GM23248 (cell line): ENCODE measurements around the gene CYBC1. TPM values are rescaled to one million over a fixed set of nuclear protein-coding genes. Genes with fewer than 3 reads are reported as not detected.
"Not testable (repeated sequence)": the region's sequence is repeated elsewhere in the genome, so short reads cannot be mapped to it uniquely, and the experiment has no call there.

ENCODE experiments used
- DNase-seq: peaks from one replicate; pipeline ENCODE4 v3.0.0-alpha.2; 2015
- H2AFZ ChIP-seq: fragments of 200-600 bp; sonication (generic); 2 replicates; pipeline ENCODE4 v1.6.1; 2016; ENCODE audit warnings: antibody characterized with exemption
- H3F3A ChIP-seq: fragments of 200-600 bp; sonication (generic); 2 replicates; pipeline ENCODE4 v1.6.1; 2016; ENCODE audit warnings: mild to moderate bottlenecking, antibody characterized with exemption, mixed run types; ENCODE audit not compliant: insufficient read depth
- H3K27ac ChIP-seq: fragments of 200-600 bp; sonication (generic); 2 replicates; pipeline ENCODE4 v1.5.1; 2016; ENCODE audit warnings: mild to moderate bottlenecking
- H3K27me3 ChIP-seq: fragments of 200-600 bp; sonication (generic); replicated peaks from 2 replicates; pipeline ENCODE4 v1.6.1; 2016; ENCODE audit warnings: mild to moderate bottlenecking; ENCODE audit not compliant: insufficient read depth
- H3K36me3 ChIP-seq: fragments of 200-600 bp; sonication (generic); 2 replicates; pipeline ENCODE4 v1.6.1; 2016; ENCODE audit warnings: low read depth, mild to moderate bottlenecking
- H3K4me1 ChIP-seq: fragments of 200-600 bp; sonication (generic); 2 replicates; pipeline ENCODE4 v1.6.1; 2016; ENCODE audit warnings: mild to moderate bottlenecking; ENCODE audit not compliant: insufficient read depth
- H3K4me2 ChIP-seq: fragments of 200-600 bp; sonication (generic); one replicate; pipeline ENCODE4 v1.6.1; 2016; ENCODE audit warnings: mild to moderate bottlenecking; ENCODE audit not compliant: unreplicated experiment
- H3K4me3 ChIP-seq: fragments of 200-600 bp; sonication (generic); 2 replicates; pipeline ENCODE4 v1.5.1; 2016; ENCODE audit warnings: mild to moderate bottlenecking
- H3K79me2 ChIP-seq: fragments of 200-600 bp; sonication (generic); 2 replicates; pipeline ENCODE4 v1.6.1; 2016; ENCODE audit warnings: mild to moderate bottlenecking; ENCODE audit not compliant: insufficient read depth
- H3K9ac ChIP-seq: fragments of 200-600 bp; sonication (generic); 2 replicates; pipeline ENCODE4 v1.6.1; 2016; ENCODE audit warnings: mild to moderate bottlenecking
- H3K9me2 ChIP-seq: fragments of 200-600 bp; sonication (generic); 2 replicates; pipeline ENCODE4 v1.6.1; 2016; ENCODE audit warnings: mixed run types, mild to moderate bottlenecking, moderate library complexity; ENCODE audit not compliant: insufficient read depth
- H3K9me3 ChIP-seq: fragments of 200-600 bp; sonication (generic); one replicate; pipeline ENCODE4 v1.6.1; 2017; ENCODE audit warnings: low read depth
- H4K20me1 ChIP-seq: fragments of 200-600 bp; sonication (generic); 2 replicates; pipeline ENCODE4 v1.6.0; 2016; ENCODE audit not compliant: insufficient read depth
- EZH2 ChIP-seq: fragments of 200-600 bp; sonication (generic); IDR thresholded peaks from 2 replicates; pipeline ENCODE4 v1.6.1; 2018; ENCODE audit warnings: antibody characterized with exemption, mild to moderate bottlenecking; ENCODE audit not compliant: insufficient read depth, poor library complexity, severe bottlenecking
- EZH2phosphoT487 ChIP-seq: fragments of 200-600 bp; sonication (generic); IDR thresholded peaks from 2 replicates; pipeline ENCODE4 v1.6.1; 2018; ENCODE audit warnings: antibody characterized with exemption, moderate library complexity, mild to moderate bottlenecking, low read depth; ENCODE audit not compliant: insufficient read depth
- WGBS, 2 experiments: methylation state at CpG; one replicate each; pipeline ENCODE4 v1.1.6; 2015 to 2017; ENCODE audit warnings: low lambda C conversion rate in 2 of 2, low coverage in 1 of 2; ENCODE audit errors: missing lambda C conversion rate in 2 of 2; 5-methylcytosine and 5-hydroxymethylcytosine counted together
- in situ Hi-C: fragments of 300-500 bp; cut with MboI; formaldehyde crosslinking; loops from 2 replicates; pipeline ENCODE4 v1.15.0; 2020
- polyA plus RNA-seq: library from polyadenylated mRNA; unstranded; fragments of >200 nt; fragmentation: Nextera tagmentation; extraction: Ambion mirVana; gene quantifications from 2 replicates; pipeline ENCODE4 v1.2.1, GENCODE V29; 2016
- total RNA-seq: library from RNA; depleted of rRNA; stranded (reverse); fragments of >200 nt; shearing (Covaris generic); gene quantifications from 2 replicates; pipeline ENCODE4 v1.2.3, GENCODE V29; 2014

The CYBC1 gene
- total and polyA plus RNA-seq, 2 experiments from 2014 or later, result 58.3 to 66.5 TPM

- Histone ChIP-seq H3K79me2 (peaks cover 23% of the 10 kb centered on the region), H3F3A (peaks cover 7% of the 10 kb centered on the region; the same call in 1 of the 2 replicates), H2AFZ (peak overlapping the region; percentile 81), H4K20me1 (no peaks in the 10 kb centered on the region), H3K27me3 (no peaks in the 10 kb centered on the region), H3K4me2 (peak overlapping the region; percentile 84), H3K4me1 (peaks cover 6% of the 10 kb centered on the region), H3K9me2 (no peaks in the 10 kb centered on the region), H3K9me3 (no peaks in the 10 kb centered on the region), H3K27ac (peak overlapping the region; percentile 98), H3K9ac (peak overlapping the region; percentile 96), H3K4me3 (peak overlapping the region; percentile 79), H3K36me3 (peaks cover 12% of the 10 kb centered on the region; the same call in 1 of the 2 replicates)
- in situ Hi-C loops, result no loop called here
- WGBS, 2 experiments, result 1% methylated on average over 51 to 60 of the region's 62 CpGs
- peak; percentile 56 for DNase-seq
- no peak for TF ChIP-seq EZH2phosphoT487
- TF ChIP-seq EZH2, result no peak
These were observed 8.4 kb upstream of the CYBC1 start for GRCh38 chr17:82458885-82459424.

- WGBS, 2 experiments, result 1% methylated on average over 56 to 66 of the region's 85 CpGs
- H3K9me2 ChIP-seq, result no peaks in the 10 kb centered on the region
- H3K79me2 ChIP-seq, result peaks cover 23% of the 10 kb centered on the region
- DNase-seq, result peak; percentile 100
- TF ChIP-seq EZH2 (no peak), EZH2phosphoT487 (no peak)
- H3F3A ChIP-seq, result peaks cover 7% of the 10 kb centered on the region; the same call in 1 of the 2 replicates
- peaks cover 6% of the 10 kb centered on the region for H3K4me1 ChIP-seq
- peak within 1 kb of the TSS; percentile 96 for H3K9ac ChIP-seq
- no peaks in the 10 kb centered on the region for H3K27me3 ChIP-seq
- peak within 1 kb of the TSS; percentile 94 for H3K4me2 ChIP-seq
- in situ Hi-C loops, result no loop called here
- peak within 1 kb of the TSS; percentile 79 for H3K4me3 ChIP-seq
- no peaks in the 10 kb centered on the region for H4K20me1 ChIP-seq
- H2AFZ ChIP-seq, result peak within 1 kb of the TSS; percentile 81
- H3K27ac ChIP-seq, result peak within 1 kb of the TSS; percentile 98
- H3K36me3 ChIP-seq, result peaks cover 12% of the 10 kb centered on the region; the same call in 1 of the 2 replicates
- H3K9me3 ChIP-seq, result no peaks in the 10 kb centered on the region
These were observed 7.8 kb upstream of the CYBC1 start, which contains the start of gene NARF for GRCh38 chr17:82458179-82458884. TSS of gene NARF (plus strand) at chr17:82458741. CDS start at chr17:82458804, 63 bp downstream.

- WGBS, 2 experiments, result 1% methylated on average over 8 of the region's 8 CpGs
These were observed 7.3 kb upstream of the CYBC1 start for GRCh38 chr17:82457929-82458178.

GRCh38 chr17:82457073-82457928 lies 6.7 kb upstream of the CYBC1 start:
- H3K9me2 ChIP-seq, result no peaks in the 10 kb centered on the region
- H3K27me3 ChIP-seq, result no peaks in the 10 kb centered on the region
- peaks cover 6% of the 10 kb centered on the region for H3K4me1 ChIP-seq
- TF ChIP-seq EZH2 (no peak), EZH2phosphoT487 (no peak)
- peaks cover 7% of the 10 kb centered on the region; the same call in 1 of the 2 replicates for H3F3A ChIP-seq
- peak overlapping the region; percentile 79 for H3K4me3 ChIP-seq
- no peak for DNase-seq
- peaks cover 12% of the 10 kb centered on the region; the same call in 1 of the 2 replicates for H3K36me3 ChIP-seq
- no peaks in the 10 kb centered on the region for H3K9me3 ChIP-seq
- in situ Hi-C loops, result no loop called here
- WGBS, 2 experiments, result 68 to 69% methylated on average over 10 of the region's 10 CpGs
- H3K79me2 ChIP-seq, result peaks cover 23% of the 10 kb centered on the region
- H3K27ac ChIP-seq, result peak overlapping the region; percentile 98
- H4K20me1 ChIP-seq, result no peaks in the 10 kb centered on the region
- H3K9ac ChIP-seq, result peak overlapping the region; percentile 96
- peak overlapping the region; percentile 94 for H3K4me2 ChIP-seq
- H2AFZ ChIP-seq, result peak overlapping the region; percentile 49

More at GRCh38 chr17:82457929-82458178, 7.3 kb upstream of the CYBC1 start:
- no peak for TF ChIP-seq EZH2phosphoT487
- TF ChIP-seq EZH2, result no peak
- Histone ChIP-seq H3K36me3 (peaks cover 12% of the 10 kb centered on the region; the same call in 1 of the 2 replicates), H3K9ac (peak overlapping the region; percentile 96), H3K27me3 (no peaks in the 10 kb centered on the region), H2AFZ (peak overlapping the region; percentile 49), H3K79me2 (peaks cover 23% of the 10 kb centered on the region), H3K27ac (peak overlapping the region; percentile 98), H3K4me2 (peak overlapping the region; percentile 94), H3K9me3 (no peaks in the 10 kb centered on the region), H3K9me2 (no peaks in the 10 kb centered on the region), H3K4me3 (peak overlapping the region; percentile 79), H4K20me1 (no peaks in the 10 kb centered on the region), H3F3A (peaks cover 7% of the 10 kb centered on the region; the same call in 1 of the 2 replicates), H3K4me1 (peaks cover 6% of the 10 kb centered on the region)
- DNase-seq, result no peak
- in situ Hi-C loops, result no loop called here

- in situ Hi-C loops, H3K9me3 ChIP-seq, H3K27me3 ChIP-seq, H3K9ac ChIP-seq, DNase-seq, H3K27ac ChIP-seq, H4K20me1 ChIP-seq, H3K4me2 ChIP-seq, H3K9me2 ChIP-seq, H2AFZ ChIP-seq, H3K36me3 ChIP-seq, H3F3A ChIP-seq, H3K4me3 ChIP-seq: not testable (repeated sequence)
- H3K4me1 ChIP-seq, result peaks cover 19% of the 10 kb centered on the region
- 90 to 94% methylated on average over 9 to 21 of the region's 21 CpGs for WGBS, 2 experiments
- peaks cover 17% of the 10 kb centered on the region for H3K79me2 ChIP-seq
These were observed 3.2 kb upstream of the CYBC1 start for GRCh38 chr17:82453706-82454105.

- 74 to 75% methylated on average over 7 of the region's 7 CpGs for WGBS, 2 experiments
- H2AFZ ChIP-seq, H3K9ac ChIP-seq, H3K9me2 ChIP-seq, H3K9me3 ChIP-seq, H3K36me3 ChIP-seq, H3K4me2 ChIP-seq, H3K27ac ChIP-seq, DNase-seq, H3K27me3 ChIP-seq, in situ Hi-C loops, H4K20me1 ChIP-seq, H3K4me3 ChIP-seq, H3F3A ChIP-seq: not testable (repeated sequence)
- Histone ChIP-seq H3K4me1 (peaks cover 19% of the 10 kb centered on the region), H3K79me2 (peaks cover 18% of the 10 kb centered on the region)
These were observed 2.6 kb upstream of the CYBC1 start for GRCh38 chr17:82453151-82453550.
